OCI-LY7 (cell line): ENCODE data around the gene SEZ6L2. TPM values are rescaled to one million over a fixed set of nuclear protein-coding genes. Genes with fewer than 3 reads are reported as not detected.

Source experiments
- Bru-seq: library from RNA; stranded (reverse); fragments of 400-500 nt; gene quantifications from one replicate; lab custom pipeline; 2021; lab: Mats Ljungman, UMichigan
- BruChase-seq, 2 experiments: library from RNA; stranded (reverse); fragments of 400-500 nt; gene quantifications; one replicate each; lab custom pipeline; 2021; lab: Mats Ljungman, UMichigan
- BruUV-seq: library from RNA; stranded (reverse); fragments of 400-500 nt; replicated peaks from 2 replicates; lab custom pipeline; 2021; lab: Mats Ljungman, UMichigan
- CTCF ChIA-PET: fragments of 300-600 bp; sonication (Branson Sonifier 250); formaldehyde crosslinking; loops from one replicate; lab custom pipeline; 2022; ENCODE audit warnings: antibody characterized with exemption; ENCODE audit not compliant: unreplicated experiment; lab: Charles Lee
- POLR2A ChIA-PET: fragments of 300-600 bp; sonication (Branson Sonifier 250); formaldehyde crosslinking; loops from one replicate; lab custom pipeline; 2022; ENCODE audit warnings: antibody characterized with exemption; lab: Charles Lee
- DNase-seq: peaks from one replicate; pipeline ENCODE4 v3.0.0-alpha.2; 2015; ENCODE audit warnings: low spot score
- H2AFZ ChIP-seq: fragments of 200-600 bp; sonication (generic), shearing (Covaris generic); 2 replicates; pipeline ENCODE4 v1.6.1; 2014; ENCODE audit warnings: mild to moderate bottlenecking, antibody characterized with exemption, low read length, moderate library complexity
- H3K27ac ChIP-seq: fragments of 200-600 bp; sonication (generic); 2 replicates; pipeline ENCODE4 v1.5.1; 2014; ENCODE audit warnings: mixed run types, low read depth, mild to moderate bottlenecking, moderate library complexity, low read length, inconsistent platforms; ENCODE audit not compliant: poor library complexity, severe bottlenecking
- H3K36me3 ChIP-seq: fragments of 200-600 bp; sonication (generic); 2 replicates; pipeline ENCODE4 v1.6.1; 2014; ENCODE audit warnings: mild to moderate bottlenecking, antibody characterized with exemption, low read length, moderate library complexity, mixed read lengths; ENCODE audit not compliant: insufficient read depth
- H3K4me1 ChIP-seq: fragments of 200-600 bp; sonication (generic); 2 replicates; pipeline ENCODE4 v1.5.1; 2014; ENCODE audit warnings: mild to moderate bottlenecking, low read length; ENCODE audit not compliant: insufficient read depth, poor library complexity, severe bottlenecking
- H3K4me2 ChIP-seq: fragments of 200-600 bp; sonication (generic); 2 replicates; pipeline ENCODE4 v1.6.1; 2014; ENCODE audit warnings: mild to moderate bottlenecking, low read length
- H3K4me3 ChIP-seq: fragments of 200-600 bp; sonication (generic); 2 replicates; pipeline ENCODE4 v1.5.1; 2014; ENCODE audit warnings: mild to moderate bottlenecking, low read depth, low read length; ENCODE audit not compliant: poor library complexity, severe bottlenecking
- H3K79me2 ChIP-seq: fragments of 200-600 bp; sonication (generic); 2 replicates; pipeline ENCODE4 v1.6.1; 2016; ENCODE audit warnings: low read depth, mild to moderate bottlenecking, low read length, moderate library complexity, mixed read lengths; ENCODE audit not compliant: insufficient read depth
- H3K9me2 ChIP-seq: fragments of 200-600 bp; sonication (generic); 2 replicates; pipeline ENCODE4 v1.6.1; 2016; ENCODE audit warnings: mild to moderate bottlenecking, low read length, mixed read lengths; ENCODE audit not compliant: insufficient read depth
- H3K9me3 ChIP-seq: fragments of 200-600 bp; sonication (generic); 2 replicates; pipeline ENCODE4 v1.6.1; 2014; ENCODE audit warnings: mild to moderate bottlenecking, mixed run types, low read length, mixed read lengths
- H4K20me1 ChIP-seq: fragments of 200-600 bp; sonication (generic); 2 replicates; pipeline ENCODE4 v1.6.1; 2014; ENCODE audit warnings: mild to moderate bottlenecking, antibody characterized with exemption, low read length, moderate library complexity, mixed read lengths; ENCODE audit not compliant: insufficient read depth
- CTCF ChIP-seq: fragments of 200-600 bp; sonication (generic); conservative IDR thresholded peaks from 2 replicates; pipeline ENCODE4 v1.5.1; 2014; ENCODE audit warnings: mild to moderate bottlenecking, antibody characterized with exemption, low read length, moderate library complexity, mixed read lengths
- EZH2phosphoT487 ChIP-seq: fragments of 200-600 bp; sonication (generic); IDR thresholded peaks from 2 replicates; pipeline ENCODE4 v1.6.1; 2018; ENCODE audit warnings: low read depth, borderline replicate concordance, mild to moderate bottlenecking, mixed run types, antibody characterized with exemption, low read length, moderate library complexity, mixed read lengths
- intact Hi-C: fragments of 100-400 bp; cut with micrococcal nuclease; formaldehyde crosslinking; loops from one replicate; pipeline ENCODE4 v1.10.0; 2022; ENCODE audit not compliant: unreplicated experiment
- long read RNA-seq: library from polyadenylated mRNA; stranded (forward); transcript quantifications from one replicate; pipeline ENCODE4 v2.0.0, GENCODE V29; 2022
- total RNA-seq, 2 experiments: library from RNA; depleted of rRNA in 1 of 2; stranded (reverse); fragments of >200 nt in 1 of 2; shearing (Covaris generic) in 1 of 2; gene quantifications; 2 replicates each; pipeline ENCODE4 v1.2.3, GENCODE V29; 2014 to 2022

The SEZ6L2 gene
- total RNA-seq (2014; rRNA removed; shearing (Covaris generic)) (0.98 TPM in 1 of 2 replicates, not detected in the other), total RNA-seq (2022) (0.83 and 1.0 TPM in 2 replicates), Bru-seq, nascent RNA (percentile 16 among the genes with signal in this experiment), BruChase-seq, experiment 1, labeled RNA remaining after a 6-hour chase (percentile 18 among the genes with signal in this experiment), BruChase-seq, experiment 2, labeled RNA remaining after a 2-hour chase (percentile 16 among the genes with signal in this experiment)
- long read RNA-seq, partial matches to known transcripts = 2 of 2 reads
- long read RNA-seq, other reads (novel, unspliced or antisense) = 0 of 2 reads

- H3K9me3 ChIP-seq = no peaks in the 10 kb centered on the region
- no peaks in the 10 kb centered on the region for H3K4me1 ChIP-seq
- no peak within 1 kb of the TSS for H3K27ac ChIP-seq
- BruUV-seq = no TSS peak
- no peaks in the 10 kb centered on the region for H3K9me2 ChIP-seq
- DNase-seq = no peak
- CTCF ChIA-PET = interaction anchor here (1.2 kb wide), 1 partner anchor 10 kb away, joined by 4 read pairs; no protein-coding TSS in a partner anchor
- peak within 1 kb of the TSS; percentile 67 for H3K4me3 ChIP-seq
- no peaks in the 10 kb centered on the region for H4K20me1 ChIP-seq
- H3K36me3 ChIP-seq = no peaks in the 10 kb centered on the region
- POLR2A ChIA-PET = interaction anchor here (0.6 kb wide), 1 partner anchor 160 kb away, joined by 4 read pairs; no protein-coding TSS in a partner anchor
- H3K4me2 ChIP-seq = peak within 1 kb of the TSS; percentile 62
- TF ChIP-seq EZH2phosphoT487 = no peak
- no peak for TF ChIP-seq CTCF
- intact Hi-C loops = no loop called here
- no peaks in the 10 kb centered on the region for H3K79me2 ChIP-seq
- H2AFZ ChIP-seq = peak within 1 kb of the TSS; percentile 5; the same call in 1 of the 2 replicates
These were observed at the start of gene SEZ6L2 for GRCh38 chr16:29899516-29900101. Gene SEZ6L2 (minus strand): TSS chr16:29899550. CDS start chr16:29899019, 531 bp downstream.

- Histone ChIP-seq H3K4me3 (no peak overlapping the region), H3K9me2 (no peaks in the 10 kb centered on the region), H3K79me2 (no peaks in the 10 kb centered on the region), H3K36me3 (no peaks in the 10 kb centered on the region), H3K9me3 (peaks cover 18% of the 10 kb centered on the region; the same call in 1 of the 2 replicates), H4K20me1 (no peaks in the 10 kb centered on the region), H3K27ac (no peak overlapping the region), H3K4me2 (no peak overlapping the region), H2AFZ (no peak overlapping the region), H3K4me1 (no peaks in the 10 kb centered on the region)
- no TSS peak for BruUV-seq
- CTCF ChIA-PET = no interaction called here
- no peak for TF ChIP-seq CTCF
- no peak for TF ChIP-seq EZH2phosphoT487
- POLR2A ChIA-PET = interaction anchor here (0.9 kb wide), 1 partner anchor 21 kb away, joined by 3 read pairs; no protein-coding TSS in a partner anchor
- no peak for DNase-seq
- intact Hi-C loops = no loop called here
These were observed 48.5 kb upstream of the SEZ6L2 start for GRCh38 chr16:29947897-29948296.
